ENCODE results near the gene NR3C1.

NR3C1 gene

GRCh38 chr5:143403593-143404415, at the start of gene NR3C1:
TSS of gene NR3C1 (minus strand) at chr5:143403686. CDS start at chr5:143400839, 2,847 bp downstream.
- peak; percentile 60 for DNase-seq (ENCODE audit: insufficient read length, low spot score)
- TF ChIP-seq POLR2A (IDR thresholded peaks at IDR 0.05; ENCODE audit: low read depth, low read length): peak; percentile 64
- no peak for FAIRE-seq

- TF ChIP-seq POLR2A (IDR thresholded peaks at IDR 0.05; ENCODE audit: low read depth, low read length): no peak
- FAIRE-seq (no peak), DNase-seq (ENCODE audit: insufficient read length, low spot score) (no peak)
Measured at GRCh38 chr5:143449772-143450171, 46.3 kb upstream of the NR3C1 start.

GRCh38 chr5:143448518-143448917, 45.0 kb upstream of the NR3C1 start:
- no peak for TF ChIP-seq POLR2A (IDR thresholded peaks at IDR 0.05; ENCODE audit: low read depth, low read length)
- DNase-seq (ENCODE audit: insufficient read length, low spot score) (no peak), FAIRE-seq (no peak)

GRCh38 chr5:143447983-143448382, 44.5 kb upstream of the NR3C1 start:
- FAIRE-seq: no peak
- TF ChIP-seq POLR2A (IDR thresholded peaks at IDR 0.05; ENCODE audit: low read depth, low read length): no peak
- no peak for DNase-seq (ENCODE audit: insufficient read length, low spot score)

GRCh38 chr5:143446535-143447226, 43.2 kb upstream of the NR3C1 start:
- no peak for FAIRE-seq

GRCh38 chr5:143445776-143446175, 42.3 kb upstream of the NR3C1 start:
- no peak for TF ChIP-seq POLR2A (IDR thresholded peaks at IDR 0.05; ENCODE audit: low read depth, low read length)
- FAIRE-seq (no peak), DNase-seq (ENCODE audit: insufficient read length, low spot score) (no peak)

More at GRCh38 chr5:143446535-143447226, 43.2 kb upstream of the NR3C1 start:
- no peak for DNase-seq (ENCODE audit: insufficient read length, low spot score)
- TF ChIP-seq POLR2A (IDR thresholded peaks at IDR 0.05; ENCODE audit: low read depth, low read length): no peak

GRCh38 chr5:143443330-143443729, 39.8 kb upstream of the NR3C1 start:
- DNase-seq (ENCODE audit: insufficient read length, low spot score) (no peak), FAIRE-seq (no peak)
- TF ChIP-seq POLR2A (IDR thresholded peaks at IDR 0.05; ENCODE audit: low read depth, low read length): no peak

GRCh38 chr5:143442385-143442784, 38.9 kb upstream of the NR3C1 start:
- FAIRE-seq: no peak

GRCh38 chr5:143440448-143441115, 37.1 kb upstream of the NR3C1 start:
- DNase-seq (ENCODE audit: insufficient read length, low spot score): no peak
- TF ChIP-seq POLR2A (IDR thresholded peaks at IDR 0.05; ENCODE audit: low read depth, low read length): no peak
- no peak for FAIRE-seq

More at GRCh38 chr5:143442385-143442784, 38.9 kb upstream of the NR3C1 start:
- TF ChIP-seq POLR2A (IDR thresholded peaks at IDR 0.05; ENCODE audit: low read depth, low read length): no peak
- no peak for DNase-seq (ENCODE audit: insufficient read length, low spot score)

GRCh38 chr5:143437666-143438273, 34.3 kb upstream of the NR3C1 start:
- no peak for TF ChIP-seq POLR2A (IDR thresholded peaks at IDR 0.05; ENCODE audit: low read depth, low read length)
- no peak for FAIRE-seq

GRCh38 chr5:143436871-143437270, 33.4 kb upstream of the NR3C1 start:
- DNase-seq (ENCODE audit: insufficient read length, low spot score): no peak
- FAIRE-seq: no peak
- TF ChIP-seq POLR2A (IDR thresholded peaks at IDR 0.05; ENCODE audit: low read depth, low read length): no peak

More at GRCh38 chr5:143437666-143438273, 34.3 kb upstream of the NR3C1 start:
- no peak for DNase-seq (ENCODE audit: insufficient read length, low spot score)

- TF ChIP-seq POLR2A (IDR thresholded peaks at IDR 0.05; ENCODE audit: low read depth, low read length): no peak
- DNase-seq (ENCODE audit: insufficient read length, low spot score) (no peak), FAIRE-seq (no peak)
Measured at GRCh38 chr5:143435210-143435657, 31.7 kb upstream of the NR3C1 start.

- DNase-seq (ENCODE audit: insufficient read length, low spot score) (no peak), FAIRE-seq (no peak)
- TF ChIP-seq POLR2A (IDR thresholded peaks at IDR 0.05; ENCODE audit: low read depth, low read length): no peak
Measured at GRCh38 chr5:143434261-143435209, 31.0 kb upstream of the NR3C1 start.

Data from H54 (cell line).